Small intestine (tissue), 7 donors: ENCODE measurements around the gene STK10. TPM values are rescaled to one million over a fixed set of nuclear protein-coding genes. Genes with fewer than 3 reads are reported as not detected.

Experiments used
- DNase-seq, 2 donors: peaks; one replicate each; pipeline versions ENCODE4 v3.0.0 to v3.0.0-alpha.2; 2013
- FAIRE-seq: peaks from 2 replicates; lab custom pipeline; 2012; peaks lifted over from hg19 to GRCh38; lab: Jason Lieb, UNC
- H3K27ac ChIP-seq, 3 donors: one replicate each; pipeline ENCODE4 v1.5.1; 2013; ENCODE audit warnings: low read length in 2 of 3, mild to moderate bottlenecking in 2 of 3, control low read depth in 1 of 3, inconsistent platforms in 1 of 3, low read depth in 1 of 3, moderate library complexity in 1 of 3
- H3K27me3 ChIP-seq, 3 donors: one replicate each; pipeline ENCODE4 v1.6.1; 2013; ENCODE audit warnings: low read length in 3 of 3, inconsistent platforms in 1 of 3; ENCODE audit not compliant: control insufficient read depth in 3 of 3, insufficient read depth in 3 of 3
- H3K36me3 ChIP-seq, 3 donors: one replicate each; pipeline ENCODE4 v1.6.1; 2013; ENCODE audit warnings: low read length in 3 of 3, inconsistent platforms in 1 of 3, low read depth in 1 of 3, mild to moderate bottlenecking in 1 of 3, moderate library complexity in 1 of 3; ENCODE audit not compliant: control insufficient read depth in 3 of 3, insufficient read depth in 2 of 3
- H3K4me1 ChIP-seq, 3 donors: one replicate each; pipeline ENCODE4 v1.6.1; 2013; ENCODE audit warnings: low read length in 2 of 3, inconsistent platforms in 1 of 3, low read depth in 1 of 3, mild to moderate bottlenecking in 1 of 3, moderate library complexity in 1 of 3; ENCODE audit not compliant: control insufficient read depth in 3 of 3, insufficient read depth in 2 of 3
- H3K4me3 ChIP-seq, 3 donors: one replicate each; pipeline ENCODE4 v1.5.1; 2013; ENCODE audit warnings: low read length in 3 of 3, control low read depth in 1 of 3, inconsistent platforms in 1 of 3, low read depth in 1 of 3, mild to moderate bottlenecking in 1 of 3, moderate library complexity in 1 of 3
- H3K9me3 ChIP-seq, 2 donors: one replicate each; pipeline ENCODE4 v1.6.1; 2013; ENCODE audit warnings: low read depth in 1 of 2, low read length in 1 of 2; ENCODE audit not compliant: control insufficient read depth in 2 of 2, insufficient read depth in 1 of 2
- WGBS, 3 donors: extraction: QIAGEN DNeasy Blood & Tissue Kit; methylation state at CpG; one replicate each; pipeline ENCODE4 v1.1.7; 2013; 5-methylcytosine and 5-hydroxymethylcytosine counted together
- polyA plus RNA-seq, 4 donors: library from polyadenylated mRNA; stranded (reverse) in 3 of 4; unstranded in 1 of 4; fragments of 200-250 nt in 3 of 4; fragments of 120-200 nt in 1 of 4; gene quantifications; one replicate each; pipeline versions ENCODE4 v1.2.1 to v1.2.3, GENCODE V29; 2013
- donor health status: healthy with polysubstance abuse.
- donor health status: control.
- donor health status: control.
- donor health status: Bipolar disorder and iron deficiency.
- donor health status: healthy.

STK10 gene
- polyA plus RNA-seq, 4 donors = 7.4 to 10.5 (median 9.1) TPM

DNA sequence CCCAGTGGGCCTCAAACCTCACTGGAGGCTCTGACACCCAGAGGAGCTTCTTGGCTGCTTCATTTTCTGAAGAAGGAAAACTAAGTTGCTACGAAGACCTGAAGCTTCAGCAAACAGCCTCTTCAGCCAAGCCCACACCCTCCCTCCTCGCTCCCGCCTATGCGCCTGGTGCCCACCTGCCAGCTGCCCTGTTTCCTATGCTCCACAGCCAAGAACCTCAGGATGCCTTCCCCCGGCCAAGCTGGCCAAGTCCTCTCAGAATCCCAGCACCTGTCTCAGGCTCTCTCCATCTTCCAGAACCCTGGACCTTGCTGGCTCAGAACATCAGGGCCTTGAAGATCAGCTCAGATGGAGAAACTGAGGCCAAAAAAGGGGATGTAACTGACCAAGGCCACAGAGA is 60.4 kb downstream of the STK10 start:
- no peak for DNase-seq
- peaks cover 0 to 14% (median 0%) of the 10 kb centered on the region in 3 donors for H3K36me3 ChIP-seq
- H3K27me3 ChIP-seq = no peaks in the 10 kb centered on the region
- no peak overlapping the region for H3K27ac ChIP-seq
- no peaks in the 10 kb centered on the region for H3K9me3 ChIP-seq
- WGBS, 3 donors = 96 to 99% (median 98%) methylated on average over 5 of the region's 5 CpGs
- no peak overlapping the region for H3K4me3 ChIP-seq
- FAIRE-seq = no peak
- H3K4me1 ChIP-seq = no peaks in the 10 kb centered on the region

- FAIRE-seq = no peak
Measured at GRCh38 chr5:172123269-172123692, 64.7 kb downstream of the STK10 start.

GRCh38 chr5:172119921-172120688 is 67.9 kb downstream of the STK10 start:
- Histone ChIP-seq H3K27ac (no peak overlapping the region), H3K4me1 (no peaks in the 10 kb centered on the region), H3K36me3 (peaks cover 0 to 15% (median 0%) of the 10 kb centered on the region in 3 donors), H3K4me3 (no peak overlapping the region), H3K9me3 (no peaks in the 10 kb centered on the region), H3K27me3 (no peaks in the 10 kb centered on the region)
- DNase-seq (no peak), FAIRE-seq (no peak)
- WGBS, 3 donors = 83 to 91% (median 89%) methylated on average over 12 of the region's 12 CpGs

More at GRCh38 chr5:172123269-172123692, 64.7 kb downstream of the STK10 start:
- WGBS, 3 donors = 4 to 41% (median 32%) methylated on average over 4 of the region's 4 CpGs
- DNase-seq = peak; percentile 44 to 56
- H3K36me3 ChIP-seq = peaks cover 0 to 11% (median 0%) of the 10 kb centered on the region in 3 donors
- H3K27ac ChIP-seq = no peak overlapping the region
- H3K4me3 ChIP-seq = no peak overlapping the region
- H3K9me3 ChIP-seq = no peaks in the 10 kb centered on the region
- no peaks in the 10 kb centered on the region for H3K4me1 ChIP-seq
- no peaks in the 10 kb centered on the region for H3K27me3 ChIP-seq

DNA sequence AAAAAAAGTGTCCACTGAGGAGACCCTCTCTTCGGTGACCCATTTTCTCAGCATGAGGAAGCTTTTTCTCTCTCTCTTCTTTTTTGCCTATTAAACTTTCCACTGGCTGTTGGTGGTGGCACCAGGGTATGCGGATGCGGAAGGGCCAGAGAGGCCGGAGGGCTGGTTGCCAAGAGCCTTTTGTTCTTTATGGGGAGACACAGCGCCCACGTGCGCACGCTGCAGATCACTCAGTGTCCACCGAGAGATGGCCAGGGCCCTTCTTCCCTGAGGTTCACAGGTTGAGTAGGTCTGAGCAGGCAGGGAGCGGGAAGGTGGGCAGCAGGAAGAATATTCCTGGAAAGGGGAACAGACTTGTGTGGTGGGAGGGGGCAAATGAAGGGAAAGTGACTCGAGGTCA is 69.1 kb downstream of the STK10 start:
- DNase-seq = no peak
- FAIRE-seq = no peak
- 84 to 89% (median 89%) methylated on average over 11 of the region's 11 CpGs for WGBS, 3 donors

DNA sequence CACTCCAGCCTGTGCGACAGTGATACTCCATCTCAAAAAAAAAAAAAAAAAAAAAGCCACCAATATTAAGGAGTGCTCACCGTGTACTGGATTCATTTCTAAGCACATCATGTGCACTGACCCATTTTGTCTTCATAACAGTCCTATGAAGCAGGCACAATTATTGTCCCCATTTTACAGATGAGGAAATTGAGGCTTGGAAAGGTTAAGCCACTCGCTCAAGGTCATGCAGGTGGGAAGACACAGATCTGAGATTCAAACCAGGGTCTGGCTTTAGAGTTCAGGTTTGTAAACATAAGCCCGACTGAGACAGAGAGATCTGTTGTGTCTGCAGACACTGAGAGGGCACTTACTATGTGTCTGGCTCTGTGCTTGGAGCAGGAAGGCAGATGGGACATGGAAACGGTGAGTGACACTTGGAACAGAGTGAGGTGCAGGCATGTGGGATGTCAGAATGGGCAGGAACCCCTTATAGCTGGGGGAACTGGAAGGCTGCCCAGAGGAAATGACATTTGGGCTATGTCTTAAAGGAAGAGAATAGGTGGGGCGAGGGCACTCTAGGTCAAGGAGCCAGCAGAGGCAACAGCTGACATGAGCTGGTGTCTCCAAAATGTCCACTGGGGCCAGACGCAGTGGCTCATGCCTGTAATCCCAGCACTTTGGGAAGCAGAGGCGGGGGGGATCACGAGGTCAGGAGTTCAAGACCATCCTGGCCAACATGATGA is 69.9 kb downstream of the STK10 start:
- DNase-seq (no peak), FAIRE-seq (no peak)
- 78 to 82% (median 81%) methylated on average over 9 of the region's 9 CpGs for WGBS, 3 donors

More for the DNA sequence above, 69.1 kb downstream of the STK10 start:
- Histone ChIP-seq H3K27me3 (no peaks in the 10 kb centered on the region), H3K4me1 (no peaks in the 10 kb centered on the region), H3K27ac (no peak overlapping the region), H3K4me3 (no peak overlapping the region), H3K9me3 (no peaks in the 10 kb centered on the region), H3K36me3 (peaks cover 0 to 19% (median 0%) of the 10 kb centered on the region in 3 donors)

GRCh38 chr5:172115541-172115982 is 72.5 kb downstream of the STK10 start:
- peak in 1 of 2 donors; percentile 25 for DNase-seq
- Histone ChIP-seq H3K27ac (peak overlapping the region in 2 of 3 donors; percentile 59 to 63), H3K36me3 (peaks cover 0 to 19% (median 0%) of the 10 kb centered on the region in 3 donors), H3K4me3 (no peak overlapping the region), H3K9me3 (no peaks in the 10 kb centered on the region), H3K4me1 (peaks cover 0 to 11% (median 3%) of the 10 kb centered on the region in 3 donors), H3K27me3 (no peaks in the 10 kb centered on the region)
- 74 to 90% (median 75%) methylated on average over 4 of the region's 4 CpGs for WGBS, 3 donors
- no peak for FAIRE-seq

More for the DNA sequence above, 69.9 kb downstream of the STK10 start:
- no peaks in the 10 kb centered on the region for H3K4me1 ChIP-seq
- H3K27me3 ChIP-seq = no peaks in the 10 kb centered on the region
- H3K4me3 ChIP-seq = no peak overlapping the region
- H3K9me3 ChIP-seq = no peaks in the 10 kb centered on the region
- H3K36me3 ChIP-seq = peaks cover 0 to 19% (median 0%) of the 10 kb centered on the region in 3 donors
- no peak overlapping the region for H3K27ac ChIP-seq

GRCh38 chr5:172114875-172115422 is 73.1 kb downstream of the STK10 start:
- WGBS, 3 donors = 63 to 74% (median 66%) methylated on average over 16 of the region's 16 CpGs
- Histone ChIP-seq H3K4me3 (no peak overlapping the region), H3K27me3 (no peaks in the 10 kb centered on the region), H3K4me1 (peaks cover 0 to 15% (median 3%) of the 10 kb centered on the region in 3 donors), H3K9me3 (no peaks in the 10 kb centered on the region), H3K36me3 (peaks cover 0 to 19% (median 0%) of the 10 kb centered on the region in 3 donors), H3K27ac (peak overlapping the region in 2 of 3 donors; percentile 59 to 63)
- DNase-seq (peak in 1 of 2 donors; percentile 30), FAIRE-seq (no peak)

- H3K4me1 ChIP-seq = peaks cover 0 to 15% (median 3%) of the 10 kb centered on the region in 3 donors
- WGBS, 3 donors = 69 to 88% (median 75%) methylated on average over 7 of the region's 7 CpGs
- no peak for FAIRE-seq
- H3K9me3 ChIP-seq = no peaks in the 10 kb centered on the region
- H3K36me3 ChIP-seq = peaks cover 0 to 16% (median 0%) of the 10 kb centered on the region in 3 donors
- peak in 1 of 2 donors; percentile 68 for DNase-seq
- no peak overlapping the region for H3K27ac ChIP-seq
- H3K27me3 ChIP-seq = no peaks in the 10 kb centered on the region
- H3K4me3 ChIP-seq = no peak overlapping the region
Measured at GRCh38 chr5:172113036-172113435, 75.0 kb downstream of the STK10 start.
